ENCODE results near the gene U2AF2. TPM values are rescaled to one million over a fixed set of nuclear protein-coding genes. Genes with fewer than 3 reads are reported as not detected.

U2AF2 gene
- polyA plus RNA-seq, 2 of the 4 experiments (the other 2 are of a cell fraction): 157 to 302 TPM

- TF ChIP-seq REST (IDR thresholded peaks at IDR 0.05): no peak
- TF ChIP-seq NFE2L2 (conservative IDR thresholded peaks at IDR 0.05; ENCODE audit: low read length): no peak
- peak; percentile 61 for TF ChIP-seq MYC (IDR thresholded peaks at IDR 0.05; ENCODE audit: borderline replicate concordance, low read length)
- TF ChIP-seq PHF8 (IDR thresholded peaks at IDR 0.05; ENCODE audit: borderline replicate concordance, low read depth): peak; percentile 46; the same call in 1 of the 2 replicates
- no peak for TF ChIP-seq KDM5A (IDR thresholded peaks at IDR 0.05)
- no peak for TF ChIP-seq TFCP2L1 (CRISPR knock-in tag; IDR thresholded peaks at IDR 0.05)
- no peak for TF ChIP-seq CHD4 (IDR thresholded peaks at IDR 0.05; ENCODE audit: borderline replicate concordance)
- TF ChIP-seq CHD2 (IDR thresholded peaks at IDR 0.05; ENCODE audit: low read length, partially characterized antibody): peak; percentile 7
- no peak for TF ChIP-seq ATOH8 (CRISPR knock-in tag; IDR thresholded peaks at IDR 0.05; ENCODE audit: low read depth)
- peak; percentile 79 for TF ChIP-seq MAX (IDR thresholded peaks at IDR 0.05)
- TF ChIP-seq EP300 (IDR thresholded peaks at IDR 0.05): no peak
- TF ChIP-seq ZNF302 (CRISPR knock-in tag; IDR thresholded peaks at IDR 0.05): no peak
- no peak for TF ChIP-seq HOXA7 (CRISPR knock-in tag; IDR thresholded peaks at IDR 0.05)
- TF ChIP-seq JUN (IDR thresholded peaks at IDR 0.05): peak; percentile 75 to 85; a peak in 4 of 5 replicates
- no peak for TF ChIP-seq USF2 (IDR thresholded peaks at IDR 0.05)
- TF ChIP-seq ZC3H11A (IDR thresholded peaks at IDR 0.05): no peak
- no peak for TF ChIP-seq PBX3 (IDR thresholded peaks at IDR 0.05)
- TF ChIP-seq CTCF (IDR thresholded peaks at IDR 0.05): peak; percentile 100
These were observed 1.0 kb upstream of the U2AF2 start (continued) for GRCh38 chr19:55653651-55654322.
